H1 (cell line): ENCODE results near the gene UIMC1. TPM values are rescaled to one million over a fixed set of nuclear protein-coding genes. Genes with fewer than 3 reads are reported as not detected.

Source experiments
- CTCF ChIA-PET: fragments of 300-600 bp; sonication (Branson Sonifier 250); formaldehyde crosslinking; loops from one replicate; lab custom pipeline; 2021; ENCODE audit not compliant: partially characterized antibody; lab: Charles Lee
- POLR2A ChIA-PET: fragments of 300-600 bp; sonication (Branson Sonifier 250); formaldehyde crosslinking; loops from one replicate; lab custom pipeline; 2021; ENCODE audit warnings: inconsistent platforms; ENCODE audit not compliant: partially characterized antibody; lab: Charles Lee
- DNase-seq, 2 experiments: peaks; one replicate each; pipeline versions ENCODE4 v3.0.0 to v3.0.0-alpha.2; 2010 to 2022; ENCODE audit warnings: low spot score in 2 of 2, low read depth in 1 of 2, mixed read lengths in 1 of 2
- FAIRE-seq: peaks from 2 replicates; lab custom pipeline; 2011; peaks lifted over from hg19 to GRCh38; lab: Jason Lieb, UNC
- H2AFZ ChIP-seq: 2 replicates; pipeline ENCODE4 v1.8.1; 2012; ENCODE audit warnings: low read length, inconsistent platforms
- H2AK5ac ChIP-seq: 2 replicates; pipeline ENCODE4 v1.6.1; 2013; ENCODE audit warnings: low read depth, low read length
- H2BK120ac ChIP-seq: replicated peaks from 2 replicates; pipeline ENCODE3; 2013; ENCODE audit warnings: low read depth, low read length, inconsistent platforms
- H2BK12ac ChIP-seq: 2 replicates; pipeline ENCODE4 v1.6.1; 2013; ENCODE audit warnings: low read depth, low read length
- H2BK15ac ChIP-seq: 2 replicates; pipeline ENCODE4 v1.6.1; 2013; ENCODE audit warnings: low read length
- H2BK20ac ChIP-seq: 2 replicates; pipeline ENCODE4 v1.6.1; 2013; ENCODE audit warnings: low read length
- H2BK5ac ChIP-seq: 2 replicates; pipeline ENCODE4 v1.6.1; 2013; ENCODE audit warnings: low read depth, low read length
- H3K14ac ChIP-seq: 2 replicates; pipeline ENCODE4 v1.6.1; 2013; ENCODE audit warnings: inconsistent platforms; ENCODE audit not compliant: insufficient read length
- H3K18ac ChIP-seq: 2 replicates; pipeline ENCODE4 v1.6.1; 2013; ENCODE audit warnings: low read length; ENCODE audit errors: extremely low read depth
- H3K23ac ChIP-seq: 2 replicates; pipeline ENCODE4 v1.6.1; 2013; ENCODE audit warnings: inconsistent platforms; ENCODE audit not compliant: insufficient read length
- H3K23me2 ChIP-seq: 2 replicates; pipeline ENCODE4 v1.6.1; 2013; ENCODE audit warnings: low read depth, low read length
- H3K27ac ChIP-seq: 2 replicates; pipeline ENCODE4 v1.6.1; 2011; ENCODE audit warnings: low read depth, low read length, inconsistent platforms
- H3K27me3 ChIP-seq, 4 experiments: replicated peaks in 1 of 4; 1 replicate in 1 of 4; 2 replicates in 3 of 4; pipeline versions ENCODE4 v1.6.1 to v1.8.1; 2011 to 2013; ENCODE audit warnings: low read length in 3 of 4, mild to moderate bottlenecking in 3 of 4, inconsistent platforms in 2 of 4, mixed read lengths in 2 of 4, moderate library complexity in 1 of 4; ENCODE audit not compliant: control insufficient read depth in 3 of 4, insufficient read depth in 3 of 4; ENCODE audit errors: extremely low read depth in 1 of 4
- H3K36me3 ChIP-seq, 4 experiments: 2 replicates each; pipeline versions ENCODE4 v1.6.1 to v1.8.1; 2011 to 2013; ENCODE audit warnings: mild to moderate bottlenecking in 4 of 4, low read length in 3 of 4, moderate library complexity in 2 of 4, control low read depth in 1 of 4, inconsistent platforms in 1 of 4; ENCODE audit not compliant: insufficient read depth in 4 of 4, control insufficient read depth in 2 of 4
- H3K4ac ChIP-seq: replicated peaks from 2 replicates; pipeline ENCODE3; 2013; ENCODE audit warnings: low read length, low read depth, mixed read lengths, inconsistent platforms; ENCODE audit not compliant: insufficient read length
- H3K4me1 ChIP-seq, 4 experiments: replicated peaks in 1 of 4; 1 replicate in 1 of 4; 2 replicates in 3 of 4; pipeline versions ENCODE4 v1.6.1 to v1.8.1; 2011 to 2013; ENCODE audit warnings: low read length in 3 of 4, inconsistent platforms in 2 of 4, mixed read lengths in 1 of 4; ENCODE audit not compliant: insufficient read depth in 4 of 4, control insufficient read depth in 3 of 4
- H3K4me2 ChIP-seq, 2 experiments: 2 replicates each; pipeline versions ENCODE4 v1.6.1 to v1.8.1; 2011 to 2013; ENCODE audit warnings: low read depth in 2 of 2, low read length in 2 of 2, control low read depth in 1 of 2, inconsistent platforms in 1 of 2, mild to moderate bottlenecking in 1 of 2; ENCODE audit not compliant: insufficient read depth in 1 of 2
- H3K4me3 ChIP-seq, 4 experiments: fragments of 200-600, 300-600 bp in 1 of 4; sonication (generic), shearing (Covaris generic), sonication (Bioruptor Twin) in 1 of 4; 2 replicates each; pipeline versions ENCODE4 v1.5.1 to v1.8.1; 2011 to 2016; ENCODE audit warnings: low read length in 4 of 4, low read depth in 3 of 4, control low read depth in 2 of 4, inconsistent platforms in 2 of 4, mild to moderate bottlenecking in 2 of 4, mixed read lengths in 1 of 4, moderate library complexity in 1 of 4; ENCODE audit not compliant: insufficient read depth in 2 of 4; ENCODE audit errors: extremely low read depth in 1 of 4
- H3K56ac ChIP-seq: replicated peaks from 2 replicates; pipeline ENCODE3; 2013; ENCODE audit warnings: low read depth, mild to moderate bottlenecking, mixed read lengths, low read length, inconsistent platforms; ENCODE audit not compliant: insufficient read length
- H3K79me1 ChIP-seq: 2 replicates; pipeline ENCODE4 v1.6.1; 2013; ENCODE audit warnings: low read depth, low read length, control low read depth
- H3K79me2 ChIP-seq, 2 experiments: 2 replicates each; pipeline versions ENCODE4 v1.6.1 to v1.8.1; 2012 to 2013; ENCODE audit warnings: low read length in 2 of 2, mild to moderate bottlenecking in 2 of 2, inconsistent platforms in 1 of 2; ENCODE audit not compliant: insufficient read depth in 2 of 2, control insufficient read depth in 1 of 2
- H3K9ac ChIP-seq, 4 experiments: replicated peaks in 1 of 4; 1 replicate in 1 of 4; 2 replicates in 3 of 4; pipeline versions ENCODE4 v1.6.1 to v1.8.1; 2011 to 2013; ENCODE audit warnings: low read depth in 3 of 4, low read length in 3 of 4, control low read depth in 2 of 4, mild to moderate bottlenecking in 2 of 4, moderate library complexity in 2 of 4, inconsistent platforms in 1 of 4; ENCODE audit errors: extremely low read depth in 1 of 4
- H3K9me3 ChIP-seq, 2 experiments: 2 replicates each; pipeline versions ENCODE4 v1.6.1 to v1.8.1; 2012 to 2013; ENCODE audit warnings: mild to moderate bottlenecking in 2 of 2, moderate library complexity in 2 of 2, control low read depth in 1 of 2, inconsistent platforms in 1 of 2, low read depth in 1 of 2, low read length in 1 of 2, mixed read lengths in 1 of 2; ENCODE audit not compliant: insufficient read depth in 2 of 2
- H4K20me1 ChIP-seq, 2 experiments: replicated peaks in 1 of 2; 2 replicates each; pipeline versions ENCODE3 to v1.8.1; 2011 to 2013; ENCODE audit warnings: inconsistent platforms in 2 of 2, low read length in 2 of 2, mild to moderate bottlenecking in 1 of 2; ENCODE audit not compliant: insufficient read depth in 2 of 2, control insufficient read depth in 1 of 2
- H4K5ac ChIP-seq: 2 replicates; pipeline ENCODE4 v1.6.1; 2013; ENCODE audit warnings: low read length, low read depth, mixed read lengths, inconsistent platforms; ENCODE audit not compliant: insufficient read length
- H4K8ac ChIP-seq: 2 replicates; pipeline ENCODE4 v1.8.0; 2013; ENCODE audit warnings: mild to moderate bottlenecking, moderate library complexity, low read length, inconsistent platforms; ENCODE audit not compliant: insufficient read depth; ENCODE audit errors: extremely low read depth
- H4K91ac ChIP-seq: replicated peaks from 2 replicates; pipeline ENCODE3; 2013; ENCODE audit warnings: low read length, mixed read lengths, inconsistent platforms; ENCODE audit not compliant: insufficient read length
- FOSL1 ChIP-seq: IDR thresholded peaks from 2 replicates; pipeline ENCODE4 v1.6.1; 2011; ENCODE audit warnings: mild to moderate bottlenecking, low read depth, low read length, moderate library complexity; ENCODE audit not compliant: insufficient read depth
- HDAC2 ChIP-seq, 2 experiments: fragments of 300-600 bp in 1 of 2; sonication (generic) in 1 of 2; IDR thresholded peaks; 2 replicates each; pipeline ENCODE4 v1.6.1; 2011 to 2012; ENCODE audit warnings: low read depth in 2 of 2, low read length in 2 of 2, mild to moderate bottlenecking in 2 of 2, moderate library complexity in 2 of 2, borderline replicate concordance in 1 of 2, inconsistent platforms in 1 of 2
- KDM1A ChIP-seq: fragments of 200-600, 300-600 bp; sonication (generic); IDR thresholded peaks from 2 replicates; pipeline ENCODE4 v1.7.1; 2016; ENCODE audit warnings: mild to moderate bottlenecking, low read length, borderline replicate concordance
- whole genome bisulfite sequencing, 2 experiments: shearing (Covaris generic) in 1 of 2; methylation state at CpG; one replicate each; pipeline versions ENCODE4 v1.1.6 to v1.1.7; 2013 to 2015; ENCODE audit warnings: low lambda C conversion rate in 2 of 2, mixed read lengths in 2 of 2, inconsistent platforms in 1 of 2, low coverage in 1 of 2, missing lambda C conversion rate in 1 of 2; ENCODE audit not compliant: insufficient replicate concordance in 2 of 2, insufficient coverage in 1 of 2, insufficient read length in 1 of 2; ENCODE audit errors: extremely low coverage in 1 of 2, missing lambda C conversion rate in 1 of 2; 5-methylcytosine and 5-hydroxymethylcytosine counted together
- polyA plus RNA-seq, 7 experiments: library from polyadenylated mRNA; depleted of rRNA in 3 of 7; stranded (reverse) in 5 of 7; unstranded in 2 of 7; fragments of >200 nt in 5 of 7; fragments of 200-250 nt in 2 of 7; gene quantifications; 1 replicate in 5 of 7; 2 replicates in 1 of 7; 4 replicates in 1 of 7; pipeline versions ENCODE4 v1.2.1 to v1.2.3, GENCODE V29; 2011 to 2013; ENCODE audit warnings: missing spikeins in 2 of 7, mixed read lengths in 2 of 7
- total RNA-seq: library from RNA; stranded (reverse); fragmentation: NEBNext Ultra II Directional; extraction: Animal tissue kit (Norgen Biotek cat#: 25700); gene quantifications from 2 replicates; pipeline ENCODE4 v1.2.1, GENCODE V29; 2021

Gene UIMC1
- total and polyA plus RNA-seq, 2 of the 8 experiments (the other 6 are each of a cell fraction or from before 2014, with no cell fraction given), result 12.8 to 43.7 TPM

GRCh38 chr5:176904276-176904675 is 102.3 kb downstream of the UIMC1 start:
- no peak overlapping the region for H3K18ac ChIP-seq
- no peak overlapping the region for H3K14ac ChIP-seq
- WGBS, 2 experiments, result 92% methylated on average over 3 of the region's 3 CpGs; no CpG with 5 or more reads in 1 of the 2 experiments
- H3K4me2 ChIP-seq, result no peak overlapping the region
- no peak overlapping the region for H4K5ac ChIP-seq
- TF ChIP-seq FOSL1 (no peak), KDM1A (no peak), HDAC2 (IDR thresholded peaks at IDR 0.05; ENCODE audit: borderline replicate concordance in 1 of 2, low read depth in 2 of 2, low read length in 2 of 2) (no peak)
- no peaks in the 10 kb centered on the region for H3K23me2 ChIP-seq
- H2BK120ac ChIP-seq, result no peak overlapping the region
- no peak overlapping the region for H3K23ac ChIP-seq
- H3K27ac ChIP-seq, result no peak overlapping the region
- H4K91ac ChIP-seq, result no peak overlapping the region
- H3K79me1 ChIP-seq, result no peaks in the 10 kb centered on the region
- no peak overlapping the region for H3K9ac ChIP-seq
- peaks cover 0 to 4% (median under 1%) of the 10 kb centered on the region in 4 experiments; a peak in 2 of 7 replicates for H3K4me1 ChIP-seq
- H2BK15ac ChIP-seq, result no peak overlapping the region
- H3K4ac ChIP-seq, result no peak overlapping the region
- H3K36me3 ChIP-seq, result peaks cover 15 to 53% (median 48%) of the 10 kb centered on the region in 4 experiments; a peak in 7 of 8 replicates
- H3K56ac ChIP-seq, result no peak overlapping the region
- H2AFZ ChIP-seq, result no peak overlapping the region
- H3K79me2 ChIP-seq, result no peaks in the 10 kb centered on the region
- H3K27me3 ChIP-seq, result no peaks in the 10 kb centered on the region
- no peak for DNase-seq
- FAIRE-seq, result no peak
- no peaks in the 10 kb centered on the region for H3K9me3 ChIP-seq
- POLR2A ChIA-PET, result no interaction called here
- no peaks in the 10 kb centered on the region for H4K20me1 ChIP-seq
- H2BK20ac ChIP-seq, result no peak overlapping the region
- H2BK12ac ChIP-seq, result no peak overlapping the region
- H2AK5ac ChIP-seq, result no peak overlapping the region
- no peak overlapping the region for H2BK5ac ChIP-seq
- no peak overlapping the region for H4K8ac ChIP-seq
- CTCF ChIA-PET, result interaction anchor here (0.6 to 2.6 kb wide), 5 partner anchors 12 to 246 kb away, joined by 3 to 14 read pairs (median 3); no protein-coding TSS in a partner anchor
- H3K4me3 ChIP-seq, result no peak overlapping the region
